Panc1 (cell line): Measurements from ENCODE around the gene SLC11A2. TPM values are rescaled to one million over a fixed set of nuclear protein-coding genes. Genes with fewer than 3 reads are reported as not detected.

Source experiments
- ATAC-seq: fragments of 200-7000 bp; cut with Tn5 transposase; 2 replicates; pipeline ENCODE4 v1.9.1; 2020; ENCODE audit warnings: mild to moderate bottlenecking, moderate library complexity
- BruUV-seq: library from RNA; stranded (reverse); fragments of 400-500 nt; replicated peaks from 2 replicates; lab custom pipeline; 2021; lab: Mats Ljungman, UMichigan
- CTCF ChIA-PET: fragments of 300-600 bp; sonication (Branson Sonifier 250); formaldehyde crosslinking; loops from one replicate; lab custom pipeline; 2022; ENCODE audit warnings: antibody characterized with exemption; lab: Charles Lee
- POLR2A ChIA-PET: fragments of 300-600 bp; sonication (Branson Sonifier 250); formaldehyde crosslinking; loops from one replicate; lab custom pipeline; 2022; ENCODE audit warnings: antibody characterized with exemption; lab: Charles Lee
- DNase-seq: peaks from one replicate; pipeline ENCODE4 v3.0.0-alpha.2; 2010; ENCODE audit warnings: low read depth, low spot score
- H3K27ac ChIP-seq: 2 replicates; pipeline ENCODE4 v1.5.1; 2011; ENCODE audit warnings: mild to moderate bottlenecking, low read length, inconsistent platforms
- H3K27me3 ChIP-seq: fragments of 200-500 bp; sonication (Bioruptor generic); 2 replicates; pipeline ENCODE4 v1.6.0; 2014; ENCODE audit warnings: low read length, inconsistent platforms; ENCODE audit not compliant: control insufficient read depth, insufficient read depth
- H3K36me3 ChIP-seq: fragments of 200-500 bp; sonication (Bioruptor generic); 2 replicates; pipeline ENCODE4 v1.5.1; 2014; ENCODE audit warnings: inconsistent platforms, mild to moderate bottlenecking, low read length, moderate library complexity; ENCODE audit not compliant: control insufficient read depth, insufficient read depth
- H3K4me1 ChIP-seq: 2 replicates; pipeline ENCODE4 v1.5.1; 2011; ENCODE audit warnings: inconsistent platforms, mild to moderate bottlenecking, low read length, moderate library complexity; ENCODE audit not compliant: control insufficient read depth, insufficient read depth
- H3K4me3 ChIP-seq, 2 experiments: 2 replicates each; pipeline ENCODE4 v1.5.1; 2011 to 2012; ENCODE audit warnings: low read depth in 2 of 2, low read length in 2 of 2, mild to moderate bottlenecking in 2 of 2, inconsistent platforms in 1 of 2, moderate library complexity in 1 of 2
- H3K9me3 ChIP-seq: fragments of 200-500 bp; sonication (Bioruptor generic); 2 replicates; pipeline ENCODE4 v1.5.1; 2014; ENCODE audit warnings: low read depth, mild to moderate bottlenecking, inconsistent platforms, low read length, moderate library complexity; ENCODE audit not compliant: control insufficient read depth, insufficient read depth
- POLR2AphosphoS5 ChIP-seq: IDR thresholded peaks from 2 replicates; pipeline ENCODE4 v1.6.1; 2012; ENCODE audit warnings: mild to moderate bottlenecking, low read depth, low read length, moderate library complexity
- SIN3A ChIP-seq: IDR thresholded peaks from 2 replicates; pipeline ENCODE4 v1.6.1; 2012; ENCODE audit warnings: low read depth, mild to moderate bottlenecking, low read length, moderate library complexity, borderline replicate concordance; ENCODE audit not compliant: insufficient read depth
- TCF7L2 ChIP-seq: IDR thresholded peaks from 2 replicates; pipeline ENCODE4 v1.6.1; 2011; ENCODE audit warnings: mild to moderate bottlenecking, low read depth, low read length, inconsistent platforms
- in situ Hi-C: cut with HindIII; loops from 2 replicates; pipeline ENCODE4 v1.10.0; 2016; ENCODE audit warnings: low sequenced_read_pairs, low pct_unique_long_range_greater_than_20kb
- intact Hi-C: fragments of 100-400 bp; cut with micrococcal nuclease; formaldehyde crosslinking; loops from one replicate; pipeline ENCODE4 v1.10.0; 2022; ENCODE audit not compliant: unreplicated experiment
- total RNA-seq: library from RNA; stranded (reverse); gene quantifications from one replicate; pipeline ENCODE4 v1.2.1, GENCODE V29; 2021; ENCODE audit not compliant: unreplicated experiment
- TF ChIP-seq, protein P1 (sequence below), 2 experiments: IDR thresholded peaks; 2 replicates each; pipeline ENCODE4 v1.6.1; 2011 to 2012; ENCODE audit warnings: low read depth in 2 of 2, control low read depth in 1 of 2, low read length in 1 of 2, mild to moderate bottlenecking in 1 of 2, moderate library complexity in 1 of 2; ENCODE audit not compliant: insufficient read depth in 1 of 2
- TF ChIP-seq, protein P2 (sequence below): fragments of 450-650 bp; IDR thresholded peaks from 2 replicates; pipeline ENCODE4 v1.5.1; 2017; ENCODE audit warnings: mild to moderate bottlenecking

Gene SLC11A2
- total RNA-seq, 1 experiment from 2014 or later: 59.9 TPM

DNA sequence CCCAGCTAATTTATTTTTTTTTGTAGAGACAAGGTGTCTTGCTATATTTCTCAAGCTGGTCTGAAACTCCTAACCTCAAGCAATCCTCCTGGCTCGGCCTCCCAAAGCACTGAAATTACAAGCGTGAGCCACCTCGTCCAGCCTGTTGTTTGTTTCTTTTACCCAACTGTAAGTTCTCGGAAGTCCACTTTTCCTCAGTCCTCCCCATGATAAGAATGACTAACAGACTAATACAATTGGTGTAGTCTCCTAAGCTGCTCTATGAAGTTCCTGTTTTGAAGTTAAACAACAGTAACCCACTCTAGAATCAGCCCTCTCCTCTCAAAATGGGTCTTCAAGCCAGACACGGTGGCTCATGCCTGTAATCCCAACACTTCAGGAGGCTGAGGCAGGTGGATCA, 37.3 kb downstream of the SLC11A2 start:
- TF ChIP-seq TCF7L2 (no peak), SIN3A (no peak), POLR2AphosphoS5 (no peak)
- TF ChIP-seq, protein P1, sequence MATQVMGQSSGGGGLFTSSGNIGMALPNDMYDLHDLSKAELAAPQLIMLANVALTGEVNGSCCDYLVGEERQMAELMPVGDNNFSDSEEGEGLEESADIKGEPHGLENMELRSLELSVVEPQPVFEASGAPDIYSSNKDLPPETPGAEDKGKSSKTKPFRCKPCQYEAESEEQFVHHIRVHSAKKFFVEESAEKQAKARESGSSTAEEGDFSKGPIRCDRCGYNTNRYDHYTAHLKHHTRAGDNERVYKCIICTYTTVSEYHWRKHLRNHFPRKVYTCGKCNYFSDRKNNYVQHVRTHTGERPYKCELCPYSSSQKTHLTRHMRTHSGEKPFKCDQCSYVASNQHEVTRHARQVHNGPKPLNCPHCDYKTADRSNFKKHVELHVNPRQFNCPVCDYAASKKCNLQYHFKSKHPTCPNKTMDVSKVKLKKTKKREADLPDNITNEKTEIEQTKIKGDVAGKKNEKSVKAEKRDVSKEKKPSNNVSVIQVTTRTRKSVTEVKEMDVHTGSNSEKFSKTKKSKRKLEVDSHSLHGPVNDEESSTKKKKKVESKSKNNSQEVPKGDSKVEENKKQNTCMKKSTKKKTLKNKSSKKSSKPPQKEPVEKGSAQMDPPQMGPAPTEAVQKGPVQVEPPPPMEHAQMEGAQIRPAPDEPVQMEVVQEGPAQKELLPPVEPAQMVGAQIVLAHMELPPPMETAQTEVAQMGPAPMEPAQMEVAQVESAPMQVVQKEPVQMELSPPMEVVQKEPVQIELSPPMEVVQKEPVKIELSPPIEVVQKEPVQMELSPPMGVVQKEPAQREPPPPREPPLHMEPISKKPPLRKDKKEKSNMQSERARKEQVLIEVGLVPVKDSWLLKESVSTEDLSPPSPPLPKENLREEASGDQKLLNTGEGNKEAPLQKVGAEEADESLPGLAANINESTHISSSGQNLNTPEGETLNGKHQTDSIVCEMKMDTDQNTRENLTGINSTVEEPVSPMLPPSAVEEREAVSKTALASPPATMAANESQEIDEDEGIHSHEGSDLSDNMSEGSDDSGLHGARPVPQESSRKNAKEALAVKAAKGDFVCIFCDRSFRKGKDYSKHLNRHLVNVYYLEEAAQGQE (IDR thresholded peaks at IDR 0.05; ENCODE audit: insufficient read depth in 1 of 2, low read depth in 2 of 2, low read length in 1 of 2): no peak
- TF ChIP-seq, protein P2, sequence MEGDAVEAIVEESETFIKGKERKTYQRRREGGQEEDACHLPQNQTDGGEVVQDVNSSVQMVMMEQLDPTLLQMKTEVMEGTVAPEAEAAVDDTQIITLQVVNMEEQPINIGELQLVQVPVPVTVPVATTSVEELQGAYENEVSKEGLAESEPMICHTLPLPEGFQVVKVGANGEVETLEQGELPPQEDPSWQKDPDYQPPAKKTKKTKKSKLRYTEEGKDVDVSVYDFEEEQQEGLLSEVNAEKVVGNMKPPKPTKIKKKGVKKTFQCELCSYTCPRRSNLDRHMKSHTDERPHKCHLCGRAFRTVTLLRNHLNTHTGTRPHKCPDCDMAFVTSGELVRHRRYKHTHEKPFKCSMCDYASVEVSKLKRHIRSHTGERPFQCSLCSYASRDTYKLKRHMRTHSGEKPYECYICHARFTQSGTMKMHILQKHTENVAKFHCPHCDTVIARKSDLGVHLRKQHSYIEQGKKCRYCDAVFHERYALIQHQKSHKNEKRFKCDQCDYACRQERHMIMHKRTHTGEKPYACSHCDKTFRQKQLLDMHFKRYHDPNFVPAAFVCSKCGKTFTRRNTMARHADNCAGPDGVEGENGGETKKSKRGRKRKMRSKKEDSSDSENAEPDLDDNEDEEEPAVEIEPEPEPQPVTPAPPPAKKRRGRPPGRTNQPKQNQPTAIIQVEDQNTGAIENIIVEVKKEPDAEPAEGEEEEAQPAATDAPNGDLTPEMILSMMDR: no peak
- Histone ChIP-seq H3K27ac (no peak overlapping the region), H3K9me3 (no peaks in the 10 kb centered on the region), H3K27me3 (no peaks in the 10 kb centered on the region), H3K4me1 (no peaks in the 10 kb centered on the region), H3K36me3 (peaks cover 17% of the 10 kb centered on the region), H3K4me3 (no peak overlapping the region)
- ATAC-seq (no peak), DNase-seq (no peak)
- POLR2A ChIA-PET: no interaction called here
- BruUV-seq: no TSS peak
- CTCF ChIA-PET: interaction anchor here (1.2 kb wide), 1 partner anchor 162 kb away, joined by 3 read pairs; no protein-coding TSS in a partner anchor
- in situ Hi-C loops (no loop called here), intact Hi-C loops (loop anchor here (5.0 kb wide), 1 partner anchor 222 kb away; no protein-coding TSS in a partner anchor)

DNA sequence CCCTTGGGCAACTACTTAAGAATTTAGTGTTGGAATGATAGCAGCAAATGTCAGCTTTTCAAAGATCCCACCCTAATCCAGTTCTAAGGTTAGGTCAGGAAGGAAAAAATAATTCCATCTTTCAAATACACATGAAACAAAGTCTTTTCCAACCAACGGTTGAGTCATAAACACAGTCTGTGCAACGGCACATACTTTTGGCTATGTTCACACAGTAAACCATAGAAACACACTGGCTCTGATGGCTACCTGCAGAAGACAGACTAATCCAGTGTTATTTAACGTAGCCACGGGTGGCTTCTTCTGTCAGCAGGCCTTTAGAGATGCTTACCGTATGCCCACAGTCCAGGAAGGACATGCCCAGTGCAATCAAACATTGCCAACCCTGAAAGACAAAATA, 38.1 kb downstream of the SLC11A2 start:
- Histone ChIP-seq H3K27ac (no peak overlapping the region), H3K36me3 (peaks cover 17% of the 10 kb centered on the region), H3K4me3 (no peak overlapping the region), H3K27me3 (no peaks in the 10 kb centered on the region), H3K9me3 (no peaks in the 10 kb centered on the region), H3K4me1 (no peaks in the 10 kb centered on the region)
- DNase-seq (no peak), ATAC-seq (no peak)
- BruUV-seq: no TSS peak
- CTCF ChIA-PET: interaction anchor here (0.6 to 1.2 kb wide), 2 partner anchors 87 to 161 kb away, joined by 3 to 13 read pairs; no protein-coding TSS in a partner anchor
- intact Hi-C loops (loop anchor here (5.0 kb wide), 1 partner anchor 221 kb away; no protein-coding TSS in a partner anchor), in situ Hi-C loops (no loop called here)
- no peak for TF ChIP-seq POLR2AphosphoS5
- TF ChIP-seq SIN3A: no peak
- TF ChIP-seq, protein P2: no peak
- no peak for TF ChIP-seq TCF7L2
- POLR2A ChIA-PET: no interaction called here
